Measurements from ENCODE around the gene DUSP23. TPM values are rescaled to one million over a fixed set of nuclear protein-coding genes. Genes with fewer than 3 reads are reported as not detected.

Gene DUSP23
- total RNA-seq, 2 experiments from 2014 or later: 1.2 to 2.0 TPM

DNA sequence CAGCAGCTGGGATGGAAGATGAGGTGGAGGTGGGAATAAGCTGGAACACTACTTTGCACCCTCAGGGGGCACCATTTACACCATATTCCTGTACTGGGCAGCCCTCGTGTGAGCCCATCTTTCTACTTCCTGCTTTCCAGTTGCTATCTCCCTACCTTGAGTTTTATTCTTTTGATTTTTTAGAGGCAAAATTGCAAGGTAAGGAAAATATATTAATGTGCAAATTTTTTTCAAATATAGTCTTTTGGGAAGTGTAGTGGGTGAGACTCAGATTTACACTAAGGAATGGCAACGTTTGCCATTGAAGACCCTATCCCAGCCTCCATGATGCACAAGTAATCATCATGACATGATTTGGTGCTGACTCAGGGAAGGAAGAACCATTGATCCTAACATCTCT lies 31.1 kb upstream of the DUSP23 start:
- Histone ChIP-seq H3K4me1 (ENCODE audit: insufficient read depth, low read length, poor library complexity, severe bottlenecking) (no peaks in the 10 kb centered on the region), H3K27ac (ENCODE audit: low read depth, low read length, poor library complexity, severe bottlenecking) (no peak overlapping the region), H4K20me1 (ENCODE audit: insufficient read depth, low read length) (no peaks in the 10 kb centered on the region), H3K79me2 (ENCODE audit: insufficient read depth, low read depth, low read length) (no peaks in the 10 kb centered on the region), H3K4me2 (ENCODE audit: low read length) (no peak overlapping the region), H3K9me2 (ENCODE audit: insufficient read depth, low read length) (no peaks in the 10 kb centered on the region), H3K36me3 (ENCODE audit: insufficient read depth, low read length) (no peaks in the 10 kb centered on the region), H3K4me3 (ENCODE audit: low read depth, low read length, poor library complexity, severe bottlenecking) (no peak overlapping the region), H3K9me3 (ENCODE audit: low read length) (no peaks in the 10 kb centered on the region), H2AFZ (ENCODE audit: low read length) (no peak overlapping the region)
- intact Hi-C loops (cut with micrococcal nuclease; ENCODE audit: unreplicated experiment): no loop called here
- ChIA-PET CTCF (ENCODE audit: unreplicated experiment) (no interaction called here), POLR2A (no interaction called here)
- no peak for DNase-seq (ENCODE audit: low spot score)
- TF ChIP-seq, protein P1, sequence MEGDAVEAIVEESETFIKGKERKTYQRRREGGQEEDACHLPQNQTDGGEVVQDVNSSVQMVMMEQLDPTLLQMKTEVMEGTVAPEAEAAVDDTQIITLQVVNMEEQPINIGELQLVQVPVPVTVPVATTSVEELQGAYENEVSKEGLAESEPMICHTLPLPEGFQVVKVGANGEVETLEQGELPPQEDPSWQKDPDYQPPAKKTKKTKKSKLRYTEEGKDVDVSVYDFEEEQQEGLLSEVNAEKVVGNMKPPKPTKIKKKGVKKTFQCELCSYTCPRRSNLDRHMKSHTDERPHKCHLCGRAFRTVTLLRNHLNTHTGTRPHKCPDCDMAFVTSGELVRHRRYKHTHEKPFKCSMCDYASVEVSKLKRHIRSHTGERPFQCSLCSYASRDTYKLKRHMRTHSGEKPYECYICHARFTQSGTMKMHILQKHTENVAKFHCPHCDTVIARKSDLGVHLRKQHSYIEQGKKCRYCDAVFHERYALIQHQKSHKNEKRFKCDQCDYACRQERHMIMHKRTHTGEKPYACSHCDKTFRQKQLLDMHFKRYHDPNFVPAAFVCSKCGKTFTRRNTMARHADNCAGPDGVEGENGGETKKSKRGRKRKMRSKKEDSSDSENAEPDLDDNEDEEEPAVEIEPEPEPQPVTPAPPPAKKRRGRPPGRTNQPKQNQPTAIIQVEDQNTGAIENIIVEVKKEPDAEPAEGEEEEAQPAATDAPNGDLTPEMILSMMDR (conservative IDR thresholded peaks at IDR 0.05; ENCODE audit: low read length): no peak
- no peak for TF ChIP-seq EZH2phosphoT487 (IDR thresholded peaks at IDR 0.05; ENCODE audit: borderline replicate concordance, low read depth, low read length)
- no TSS peak for BruUV-seq (replicated peaks)

DNA sequence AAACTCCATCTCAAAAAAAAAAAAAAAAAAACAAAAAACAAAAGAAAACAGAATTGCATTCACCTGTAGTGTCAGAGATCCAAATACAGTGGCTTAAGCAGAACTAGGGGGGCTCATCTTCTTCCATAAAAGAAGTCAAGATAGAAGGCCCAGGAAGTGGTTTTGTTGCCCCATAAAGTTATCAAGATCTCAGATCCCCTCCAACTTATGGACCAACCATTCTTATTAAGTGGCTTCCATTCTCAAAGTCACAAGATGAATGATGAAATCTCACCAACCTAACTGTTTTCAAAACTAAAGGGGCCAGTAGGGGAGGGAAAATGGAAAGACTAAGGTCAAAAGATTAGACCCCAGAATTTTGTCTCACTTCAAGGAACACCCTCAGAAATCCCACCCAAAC lies 30.1 kb upstream of the DUSP23 start:
- H3K36me3 ChIP-seq (ENCODE audit: insufficient read depth, low read length): no peaks in the 10 kb centered on the region
- no peaks in the 10 kb centered on the region for H3K9me3 ChIP-seq (ENCODE audit: low read length)
- H2AFZ ChIP-seq (ENCODE audit: low read length): no peak overlapping the region
- TF ChIP-seq, protein P1 (conservative IDR thresholded peaks at IDR 0.05; ENCODE audit: low read length): no peak
- TF ChIP-seq EZH2phosphoT487 (IDR thresholded peaks at IDR 0.05; ENCODE audit: borderline replicate concordance, low read depth, low read length): no peak
- BruUV-seq (replicated peaks): no TSS peak
- H4K20me1 ChIP-seq (ENCODE audit: insufficient read depth, low read length): no peaks in the 10 kb centered on the region
- H3K79me2 ChIP-seq (ENCODE audit: insufficient read depth, low read depth, low read length): no peaks in the 10 kb centered on the region
- no peaks in the 10 kb centered on the region for H3K9me2 ChIP-seq (ENCODE audit: insufficient read depth, low read length)
- intact Hi-C loops (cut with micrococcal nuclease; ENCODE audit: unreplicated experiment): no loop called here
- H3K27ac ChIP-seq (ENCODE audit: low read depth, low read length, poor library complexity, severe bottlenecking): no peak overlapping the region
- no peak for DNase-seq (ENCODE audit: low spot score)
- POLR2A ChIA-PET: no interaction called here
- H3K4me2 ChIP-seq (ENCODE audit: low read length): no peak overlapping the region
- H3K4me1 ChIP-seq (ENCODE audit: insufficient read depth, low read length, poor library complexity, severe bottlenecking): no peaks in the 10 kb centered on the region
- H3K4me3 ChIP-seq (ENCODE audit: low read depth, low read length, poor library complexity, severe bottlenecking): no peak overlapping the region
- CTCF ChIA-PET (ENCODE audit: unreplicated experiment): no interaction called here

DNA sequence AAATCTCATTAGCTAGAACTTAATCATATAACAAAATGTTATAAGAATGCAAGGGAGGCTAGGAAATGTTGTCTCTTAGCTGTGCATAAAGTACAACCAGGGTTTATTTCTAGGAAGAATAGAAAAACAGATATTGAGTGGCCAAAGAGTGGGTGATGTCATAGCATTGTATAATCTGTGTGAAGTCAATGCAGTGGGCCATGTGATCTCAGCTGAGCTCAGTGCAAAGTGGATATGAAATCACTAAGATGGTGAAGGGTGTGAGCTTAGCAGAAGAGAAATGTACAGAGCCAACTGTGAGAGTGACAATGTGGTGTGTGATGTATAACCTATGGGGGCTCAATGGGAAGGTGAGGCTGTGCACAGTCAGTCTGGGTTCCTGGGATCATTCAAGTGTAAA lies 29.7 kb upstream of the DUSP23 start:
- H3K36me3 ChIP-seq (ENCODE audit: insufficient read depth, low read length): no peaks in the 10 kb centered on the region
- TF ChIP-seq EZH2phosphoT487 (IDR thresholded peaks at IDR 0.05; ENCODE audit: borderline replicate concordance, low read depth, low read length): no peak
- TF ChIP-seq, protein P1 (conservative IDR thresholded peaks at IDR 0.05; ENCODE audit: low read length): no peak
- H3K4me2 ChIP-seq (ENCODE audit: low read length): no peak overlapping the region
- H3K4me1 ChIP-seq (ENCODE audit: insufficient read depth, low read length, poor library complexity, severe bottlenecking): no peaks in the 10 kb centered on the region
- H3K9me3 ChIP-seq (ENCODE audit: low read length): no peaks in the 10 kb centered on the region
- no peaks in the 10 kb centered on the region for H4K20me1 ChIP-seq (ENCODE audit: insufficient read depth, low read length)
- H3K9me2 ChIP-seq (ENCODE audit: insufficient read depth, low read length): no peaks in the 10 kb centered on the region
- ChIA-PET POLR2A (no interaction called here), CTCF (ENCODE audit: unreplicated experiment) (no interaction called here)
- no peak overlapping the region for H3K27ac ChIP-seq (ENCODE audit: low read depth, low read length, poor library complexity, severe bottlenecking)
- no peak overlapping the region for H2AFZ ChIP-seq (ENCODE audit: low read length)
- intact Hi-C loops (cut with micrococcal nuclease; ENCODE audit: unreplicated experiment): no loop called here
- DNase-seq (ENCODE audit: low spot score): no peak
- H3K4me3 ChIP-seq (ENCODE audit: low read depth, low read length, poor library complexity, severe bottlenecking): no peak overlapping the region
- H3K79me2 ChIP-seq (ENCODE audit: insufficient read depth, low read depth, low read length): no peaks in the 10 kb centered on the region
- BruUV-seq (replicated peaks): no TSS peak
